HG03175 (cell line): ENCODE results near the gene HCRTR1.

Experiments
- ATAC-seq: cut with Tn5 transposase; IDR thresholded peaks from one replicate; pipeline ENCODE4 v1.9.1; 2021; ENCODE audit warnings: mild to moderate bottlenecking, moderate library complexity; ENCODE audit not compliant: unreplicated experiment

HCRTR1 gene

GRCh38 chr1:31665234-31665878 lies 47.9 kb downstream of the HCRTR1 start:
- ATAC-seq: no peak

GRCh38 chr1:31666263-31666963 lies 48.9 kb downstream of the HCRTR1 start:
- ATAC-seq: no peak

DNA sequence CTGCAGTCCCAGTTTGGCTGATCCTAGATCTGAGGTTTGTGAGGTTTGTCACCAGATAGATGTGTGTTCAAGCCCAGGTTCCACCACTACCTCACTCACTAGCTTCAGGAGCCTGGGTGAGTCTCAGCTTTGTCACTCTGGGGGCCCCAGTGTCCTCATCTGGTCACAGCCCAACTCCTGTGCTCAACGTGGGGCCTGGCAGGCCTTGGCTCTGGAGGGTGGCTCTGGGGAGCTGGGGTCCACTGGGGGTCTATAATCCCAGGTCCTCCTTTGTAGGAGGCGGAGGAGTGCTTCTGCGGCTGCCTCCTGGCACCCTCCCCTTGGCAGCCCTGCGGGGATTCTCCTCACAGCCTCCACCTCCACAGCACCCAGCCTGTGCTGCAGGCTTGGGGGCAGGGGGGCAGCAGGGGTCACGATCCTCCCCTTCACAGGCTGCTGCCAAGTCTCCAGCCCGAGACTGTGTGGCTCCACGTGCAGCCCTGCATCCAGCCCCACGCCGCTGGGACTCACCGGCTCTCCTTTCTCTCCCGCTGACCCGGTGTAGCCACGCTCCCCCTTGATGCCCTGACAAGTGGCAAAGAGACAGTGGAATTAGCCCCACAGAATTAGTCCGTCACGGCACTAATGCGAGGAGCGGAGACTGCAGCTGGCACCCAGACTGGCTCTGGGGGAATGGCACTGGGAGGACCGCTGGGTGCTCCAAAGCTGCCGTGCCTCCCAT lies 49.7 kb downstream of the HCRTR1 start:
- no peak for ATAC-seq

DNA sequence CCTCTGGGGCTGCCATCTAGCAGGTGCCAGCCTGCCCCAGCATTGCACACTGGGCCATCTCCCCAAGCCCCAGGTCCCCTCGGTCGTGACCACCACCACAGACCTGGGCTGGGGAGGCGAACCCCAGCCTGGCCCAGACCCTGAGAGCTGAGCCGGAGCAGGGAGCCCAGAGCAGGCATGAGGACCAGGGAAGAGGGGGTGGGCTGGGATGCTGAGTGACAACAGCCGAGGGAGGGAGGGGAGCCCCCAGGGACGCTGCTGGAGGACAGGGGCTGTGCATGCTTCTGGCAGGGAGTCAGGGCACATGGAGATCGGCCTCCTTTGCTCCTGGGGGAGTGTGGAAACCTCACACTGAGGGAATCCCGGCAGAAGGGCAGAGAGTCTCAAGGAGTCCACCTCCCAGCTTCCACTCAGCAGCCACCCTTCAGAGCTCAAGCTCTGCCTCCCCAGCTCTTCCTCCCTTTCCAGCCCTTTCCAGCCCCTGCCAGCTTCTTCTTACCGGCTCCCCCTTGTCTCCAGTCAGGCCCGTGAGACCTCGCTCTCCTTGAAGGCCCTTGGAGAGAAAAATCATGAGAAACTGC lies 50.9 kb downstream of the HCRTR1 start:
- no peak for ATAC-seq

DNA sequence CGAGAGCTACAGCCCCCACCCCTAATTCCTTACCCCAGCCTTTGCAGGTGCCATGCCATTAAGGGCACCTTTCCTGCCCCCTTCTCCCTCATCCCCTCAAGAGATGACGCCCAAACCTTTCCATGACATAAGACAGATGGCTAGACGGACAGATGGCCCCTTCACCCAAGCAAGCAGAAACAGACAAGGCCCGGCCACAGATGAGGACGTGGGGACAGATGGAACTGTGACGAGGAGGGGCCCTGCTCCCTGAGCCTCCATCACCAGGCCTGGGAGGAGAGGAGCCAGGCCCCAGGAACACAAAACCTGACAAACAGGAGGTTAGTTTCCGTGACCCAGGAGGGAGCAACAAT lies 51.9 kb downstream of the HCRTR1 start:
- ATAC-seq: no peak

DNA sequence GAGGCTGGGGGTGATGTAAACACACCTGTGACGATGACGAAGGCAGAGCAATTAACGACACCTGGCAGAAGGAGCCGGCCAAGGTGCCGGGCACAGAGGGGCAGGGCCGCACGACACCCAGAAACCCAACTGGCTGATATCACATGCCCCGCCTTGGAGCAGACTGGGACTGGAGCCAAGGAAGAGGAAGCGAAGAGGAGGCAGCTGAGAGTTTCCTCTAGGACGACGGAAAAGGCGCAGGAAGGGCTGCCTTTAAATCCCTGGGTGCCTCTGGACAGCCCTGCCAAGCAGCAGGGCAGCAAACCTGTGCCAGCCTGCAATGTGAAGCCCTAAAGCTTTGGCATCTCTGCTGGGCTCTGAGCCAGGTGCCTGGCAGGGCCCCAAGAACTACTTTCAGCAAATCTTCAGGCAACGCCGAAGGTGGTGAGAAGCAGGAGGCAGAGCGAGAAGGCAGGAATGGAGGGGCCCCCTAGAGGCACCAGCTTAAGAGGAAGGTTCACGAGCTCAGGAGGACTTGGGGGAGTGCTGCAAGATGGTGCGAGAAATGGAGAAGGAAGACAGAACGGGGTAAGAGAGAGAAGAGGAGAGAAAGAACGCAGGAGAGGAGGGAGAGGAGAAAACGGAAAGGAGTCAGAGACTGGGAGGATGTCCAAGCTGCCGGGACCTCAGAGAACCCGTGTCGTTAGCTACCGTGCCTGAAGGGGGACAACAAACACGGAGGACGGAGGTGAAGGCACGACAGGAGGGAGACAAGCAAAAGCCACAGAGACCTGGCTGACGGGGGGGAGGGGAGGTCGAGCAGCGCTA lies 52.5 kb downstream of the HCRTR1 start:
- ATAC-seq: no peak

DNA sequence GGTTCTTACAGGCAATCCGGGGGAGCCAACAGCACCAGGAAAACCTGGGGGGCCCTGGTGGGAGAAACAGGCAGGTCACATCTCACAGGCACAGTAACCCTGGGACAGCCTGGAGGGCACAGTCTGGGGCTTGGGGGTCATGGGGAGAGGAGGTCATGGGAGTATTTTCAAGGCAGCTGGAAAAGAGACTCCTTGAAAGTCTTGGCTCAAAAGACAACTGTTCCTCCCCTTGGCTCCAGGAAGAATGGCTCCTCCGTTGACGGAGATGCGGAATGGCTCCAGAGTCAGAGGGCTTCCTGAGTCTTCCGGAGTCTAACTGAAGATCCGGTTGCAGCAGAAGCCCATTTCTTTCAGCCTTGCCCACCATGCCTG lies 53.1 kb downstream of the HCRTR1 start:
- no peak for ATAC-seq

- no peak for ATAC-seq
Observed at GRCh38 chr1:31671147-31671546, 53.7 kb downstream of the HCRTR1 start.

DNA sequence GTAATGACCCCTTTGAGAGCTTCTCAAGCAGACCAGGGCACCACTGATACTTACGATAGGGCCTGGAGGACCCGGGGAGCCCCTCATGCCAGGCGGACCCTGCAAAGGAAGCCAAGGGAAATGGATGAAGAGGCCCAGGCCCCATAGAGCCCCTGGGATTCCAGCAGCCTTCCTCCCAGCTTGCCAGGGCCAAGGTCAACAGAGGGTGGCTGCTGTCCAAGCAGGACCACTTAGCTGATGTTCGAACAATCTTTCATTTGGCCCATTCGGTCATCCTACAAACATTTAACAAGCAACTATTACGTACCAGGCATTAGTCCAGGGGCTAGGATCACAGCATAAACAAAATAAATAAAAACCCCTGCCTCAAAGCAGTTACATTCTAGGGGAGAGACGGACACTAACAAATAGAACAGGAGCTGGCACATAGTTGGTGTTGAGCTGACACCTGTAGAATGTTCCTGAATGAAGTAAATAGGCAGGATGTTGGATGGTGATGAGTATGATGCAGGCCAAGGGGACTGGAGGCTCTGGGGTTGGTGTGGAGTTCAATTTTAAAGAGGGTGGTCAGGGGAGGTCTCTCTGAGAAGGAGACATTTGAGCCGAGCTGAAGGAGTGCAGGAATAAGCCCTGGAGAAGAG lies 54.2 kb downstream of the HCRTR1 start:
- ATAC-seq: no peak

GRCh38 chr1:31672986-31673385 lies 55.5 kb downstream of the HCRTR1 start:
- ATAC-seq: no peak

DNA sequence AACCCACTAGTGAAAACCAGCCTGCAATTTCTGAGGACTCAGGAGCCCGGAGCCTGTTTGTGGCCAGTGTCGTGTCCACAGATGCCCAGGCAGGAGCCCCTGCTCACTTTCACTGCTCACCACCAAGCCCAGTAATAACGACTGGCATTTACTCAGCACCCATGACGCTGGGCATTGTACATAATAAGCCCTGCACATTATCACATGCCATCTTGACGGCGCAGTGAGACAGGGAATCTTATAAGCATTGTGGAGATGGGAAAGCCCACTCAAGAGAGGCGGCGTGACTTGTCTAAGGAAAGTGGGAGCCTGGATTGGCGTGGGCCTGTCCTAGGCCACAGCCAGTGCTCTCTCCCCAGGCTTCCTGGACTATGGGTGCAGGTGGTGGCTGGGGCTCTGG lies 55.9 kb downstream of the HCRTR1 start:
- ATAC-seq: no peak

DNA sequence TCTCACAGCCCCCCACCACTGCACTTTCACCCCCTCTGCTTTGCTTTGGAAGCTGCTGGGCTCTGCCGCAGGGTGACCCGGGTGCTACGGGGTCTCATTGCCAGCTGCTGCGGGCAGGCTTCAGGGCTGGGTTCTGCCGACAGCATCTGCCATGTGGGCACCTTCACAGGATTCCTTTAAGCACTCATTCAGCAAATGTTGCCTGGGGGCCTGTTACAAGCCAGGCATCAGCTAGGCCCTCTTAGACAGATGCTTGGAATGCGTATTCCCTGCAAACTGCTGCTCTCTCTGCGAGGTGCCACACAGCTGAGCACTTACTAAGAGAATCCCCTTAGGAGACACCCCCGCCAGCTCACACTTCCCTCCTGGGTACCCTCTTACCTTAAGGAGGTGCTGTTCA lies 57.1 kb downstream of the HCRTR1 start:
- ATAC-seq: no peak

GRCh38 chr1:31675161-31675560 lies 57.7 kb downstream of the HCRTR1 start:
- no peak for ATAC-seq

- no peak for ATAC-seq
Observed at GRCh38 chr1:31675756-31676155, 58.3 kb downstream of the HCRTR1 start.
